NOMO-1 treated with dmso at 0.1 percent for 144 hours (cell line): ENCODE results near the gene SLC39A12.

Source experiments
- DNase-seq: peaks from one replicate; lab custom pipeline; 2025; ENCODE audit not compliant: unreplicated experiment; lab: John Stamatoyannopoulos, UW

The SLC39A12 gene

GRCh38 chr10:17961551-17962422 is 10.1 kb downstream of the SLC39A12 start:
- peak; percentile 36 for DNase-seq

- no peak for DNase-seq
Observed at GRCh38 chr10:17963431-17963830, 11.7 kb downstream of the SLC39A12 start.

- DNase-seq, result no peak
Observed at GRCh38 chr10:17965649-17966235, 14.0 kb downstream of the SLC39A12 start.

- DNase-seq, result no peak
Observed at GRCh38 chr10:17974505-17974904, 22.8 kb downstream of the SLC39A12 start.

GRCh38 chr10:17980846-17981565 is 29.3 kb downstream of the SLC39A12 start:
- DNase-seq, result no peak

GRCh38 chr10:17981766-17982380 is 30.2 kb downstream of the SLC39A12 start:
- no peak for DNase-seq

GRCh38 chr10:17984056-17984455 is 32.3 kb downstream of the SLC39A12 start:
- peak; percentile 72 for DNase-seq

GRCh38 chr10:17984563-17984962 is 32.8 kb downstream of the SLC39A12 start:
- DNase-seq, result peak; percentile 5

GRCh38 chr10:17989908-17990767 is 38.4 kb downstream of the SLC39A12 start:
- DNase-seq, result peak; percentile 72

- no peak for DNase-seq
Observed at GRCh38 chr10:17992266-17992665, 40.5 kb downstream of the SLC39A12 start.

- no peak for DNase-seq
Observed at GRCh38 chr10:17993361-17993760, 41.6 kb downstream of the SLC39A12 start.

- DNase-seq, result no peak
Observed at GRCh38 chr10:18000601-18001000, 48.9 kb downstream of the SLC39A12 start.

GRCh38 chr10:18005445-18005780 is 53.7 kb downstream of the SLC39A12 start:
- DNase-seq, result peak; percentile 3

- no peak for DNase-seq
Observed at GRCh38 chr10:18005781-18006456, 54.2 kb downstream of the SLC39A12 start.

GRCh38 chr10:18008986-18009385 is 57.3 kb downstream of the SLC39A12 start:
- no peak for DNase-seq

GRCh38 chr10:18010050-18010449 is 58.3 kb downstream of the SLC39A12 start:
- peak; percentile 69 for DNase-seq

GRCh38 chr10:18020523-18020922 is 68.8 kb downstream of the SLC39A12 start:
- no peak for DNase-seq

- no peak for DNase-seq
Observed at GRCh38 chr10:18021725-18022480, 70.2 kb downstream of the SLC39A12 start.
